ENCODE results near the gene TFPT.
A peak's percentile ranks its signal among the peaks of the same experiment; 100 is the strongest.
"Not testable (repeated sequence)": the region's sequence is repeated elsewhere in the genome, so short reads cannot be mapped to it uniquely, and the experiment has no call there.

TFPT gene

GRCh38 chr19:54095859-54096616 is 19.4 kb downstream of the TFPT start:
- not testable (repeated sequence) for H3K27me3 Mint-ChIP-seq, H3K9me3 Mint-ChIP-seq
- H3K27ac Mint-ChIP-seq = peak overlapping the region; percentile 76
- H3K4me1 Mint-ChIP-seq (ENCODE audit: low read depth) = peaks cover 59% of the 10 kb centered on the region
- peak overlapping the region; percentile 83 for H3K4me3 Mint-ChIP-seq
- intact Hi-C loops (cut with micrococcal nuclease) = loop anchor here (5.0 kb wide), 1 partner anchor 34 kb away; the partner anchor contains the start of gene VSTM1
- peaks cover 54% of the 10 kb centered on the region for H3K36me3 Mint-ChIP-seq (ENCODE audit: low read depth)

GRCh38 chr19:54095136-54095858 is 20.2 kb downstream of the TFPT start:
- intact Hi-C loops (cut with micrococcal nuclease) = loop anchor here (5.0 kb wide), 1 partner anchor 33 kb away; the partner anchor contains the start of gene VSTM1
- H3K36me3 Mint-ChIP-seq (ENCODE audit: low read depth) = peaks cover 48% of the 10 kb centered on the region
- H3K9me3 Mint-ChIP-seq = no peaks in the 10 kb centered on the region
- H3K4me3 Mint-ChIP-seq = peak overlapping the region; percentile 74
- H3K27me3 Mint-ChIP-seq = peaks cover 2% of the 10 kb centered on the region
- H3K4me1 Mint-ChIP-seq (ENCODE audit: low read depth) = peaks cover 52% of the 10 kb centered on the region
- H3K27ac Mint-ChIP-seq = no peak overlapping the region

GRCh38 chr19:54094426-54095000 is 20.9 kb downstream of the TFPT start:
- Mint-ChIP-seq H3K4me1 (ENCODE audit: low read depth) (peaks cover 44% of the 10 kb centered on the region), H3K4me3 (no peak overlapping the region), H3K9me3 (no peaks in the 10 kb centered on the region), H3K27ac (no peak overlapping the region), H3K27me3 (peaks cover 2% of the 10 kb centered on the region), H3K36me3 (ENCODE audit: low read depth) (peaks cover 42% of the 10 kb centered on the region)
- intact Hi-C loops (cut with micrococcal nuclease) = no loop called here

- intact Hi-C loops (cut with micrococcal nuclease) = no loop called here
- peaks cover 16% of the 10 kb centered on the region for H3K9me3 Mint-ChIP-seq
- H3K4me3 Mint-ChIP-seq = no peak overlapping the region
- no peak overlapping the region for H3K27ac Mint-ChIP-seq
- H3K4me1 Mint-ChIP-seq (ENCODE audit: low read depth) = peaks cover 14% of the 10 kb centered on the region
- H3K36me3 Mint-ChIP-seq (ENCODE audit: low read depth) = no peaks in the 10 kb centered on the region
- H3K27me3 Mint-ChIP-seq = peaks cover 11% of the 10 kb centered on the region
Measured at GRCh38 chr19:54084410-54084809, 31.0 kb downstream of the TFPT start.

GRCh38 chr19:54081032-54081431 is 34.4 kb downstream of the TFPT start, which contains the start of gene TARM1:
TSS of gene TARM1 (minus strand) at chr19:54081365. CDS start at chr19:54081340, 25 bp downstream.
- H3K27ac Mint-ChIP-seq = no peak within 1 kb of the TSS
- peaks cover 26% of the 10 kb centered on the region for H3K4me1 Mint-ChIP-seq (ENCODE audit: low read depth)
- no peaks in the 10 kb centered on the region for H3K36me3 Mint-ChIP-seq (ENCODE audit: low read depth)
- H3K4me3 Mint-ChIP-seq = no peak within 1 kb of the TSS
- intact Hi-C loops (cut with micrococcal nuclease) = no loop called here
- H3K9me3 Mint-ChIP-seq = peaks cover 16% of the 10 kb centered on the region
- no peaks in the 10 kb centered on the region for H3K27me3 Mint-ChIP-seq

GRCh38 chr19:54077334-54077733 is 38.1 kb downstream of the TFPT start:
- Mint-ChIP-seq H3K4me3 (no peak overlapping the region), H3K36me3 (ENCODE audit: low read depth) (no peaks in the 10 kb centered on the region), H3K4me1 (ENCODE audit: low read depth) (peaks cover 31% of the 10 kb centered on the region), H3K27me3 (no peaks in the 10 kb centered on the region), H3K9me3 (peaks cover 8% of the 10 kb centered on the region), H3K27ac (peak overlapping the region; percentile 79)
- intact Hi-C loops (cut with micrococcal nuclease) = no loop called here

GRCh38 chr19:54074851-54075250 is 40.6 kb downstream of the TFPT start:
- intact Hi-C loops (cut with micrococcal nuclease) = no loop called here
- H3K9me3 Mint-ChIP-seq = no peaks in the 10 kb centered on the region
- peaks cover 21% of the 10 kb centered on the region for H3K4me1 Mint-ChIP-seq (ENCODE audit: low read depth)
- H3K27me3 Mint-ChIP-seq = no peaks in the 10 kb centered on the region
- H3K27ac Mint-ChIP-seq = no peak overlapping the region
- H3K4me3 Mint-ChIP-seq = no peak overlapping the region
- H3K36me3 Mint-ChIP-seq (ENCODE audit: low read depth) = no peaks in the 10 kb centered on the region

GRCh38 chr19:54073829-54074228 is 41.6 kb downstream of the TFPT start:
- Mint-ChIP-seq H3K27ac (peak overlapping the region; percentile 35), H3K4me3 (no peak overlapping the region), H3K9me3 (peaks cover 10% of the 10 kb centered on the region), H3K27me3 (no peaks in the 10 kb centered on the region), H3K4me1 (ENCODE audit: low read depth) (peaks cover 23% of the 10 kb centered on the region), H3K36me3 (ENCODE audit: low read depth) (no peaks in the 10 kb centered on the region)
- intact Hi-C loops (cut with micrococcal nuclease) = no loop called here

- no peak overlapping the region for H3K4me3 Mint-ChIP-seq
- peaks cover 3% of the 10 kb centered on the region for H3K27me3 Mint-ChIP-seq
- peak overlapping the region; percentile 12 for H3K27ac Mint-ChIP-seq
- peaks cover 10% of the 10 kb centered on the region for H3K9me3 Mint-ChIP-seq
- no peaks in the 10 kb centered on the region for H3K36me3 Mint-ChIP-seq (ENCODE audit: low read depth)
- peaks cover 16% of the 10 kb centered on the region for H3K4me1 Mint-ChIP-seq (ENCODE audit: low read depth)
- intact Hi-C loops (cut with micrococcal nuclease) = no loop called here
Measured at GRCh38 chr19:54069470-54069869, 46.0 kb downstream of the TFPT start.

- peak within 1 kb of the TSS; percentile 55 for H3K4me3 Mint-ChIP-seq
- intact Hi-C loops (cut with micrococcal nuclease) = loop anchor here (5.0 kb wide), 1 partner anchor 34 kb away; no protein-coding TSS in a partner anchor
- peaks cover 1% of the 10 kb centered on the region for H3K36me3 Mint-ChIP-seq (ENCODE audit: low read depth)
- peak within 1 kb of the TSS; percentile 43 for H3K27ac Mint-ChIP-seq
- peaks cover 45% of the 10 kb centered on the region for H3K4me1 Mint-ChIP-seq (ENCODE audit: low read depth)
- H3K9me3 Mint-ChIP-seq = no peaks in the 10 kb centered on the region
- H3K27me3 Mint-ChIP-seq = peaks cover 3% of the 10 kb centered on the region
Measured at GRCh38 chr19:54063350-54064116, 51.9 kb downstream of the TFPT start, which contains the start of gene VSTM1. TSS of gene VSTM1 (minus strand) at chr19:54063897. CDS start at chr19:54063777, 120 bp downstream.

GRCh38 chr19:54062643-54063042 is 52.8 kb downstream of the TFPT start:
- Mint-ChIP-seq H3K27me3 (no peaks in the 10 kb centered on the region), H3K27ac (no peak overlapping the region), H3K4me3 (peak overlapping the region; percentile 4), H3K36me3 (ENCODE audit: low read depth) (peaks cover 6% of the 10 kb centered on the region), H3K9me3 (no peaks in the 10 kb centered on the region), H3K4me1 (ENCODE audit: low read depth) (peaks cover 40% of the 10 kb centered on the region)
- intact Hi-C loops (cut with micrococcal nuclease) = loop anchor here (5.0 kb wide), 1 partner anchor 35 kb away; no protein-coding TSS in a partner anchor
